Measurements from ENCODE around the gene COBLL1.

Gene COBLL1

DNA sequence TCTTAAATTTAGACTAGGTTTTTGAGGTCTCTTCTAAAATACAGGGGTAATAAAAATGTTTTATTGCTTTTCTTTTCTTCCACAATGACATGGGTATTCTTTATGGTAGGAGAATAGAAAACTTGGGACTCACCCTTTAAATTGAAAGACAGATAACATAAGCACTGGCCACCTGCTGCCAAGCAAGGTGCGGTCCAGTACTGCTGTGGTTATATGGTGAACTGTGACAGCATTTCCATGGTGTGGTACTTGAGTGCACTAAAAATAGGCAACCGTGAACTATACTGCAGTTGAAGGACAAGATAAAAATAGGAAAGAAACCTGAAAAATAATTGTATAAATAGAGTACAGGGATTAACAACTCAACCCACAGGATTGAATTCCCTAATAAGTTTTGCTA lies 165.9 kb downstream of the COBLL1 start:
- no peak for DNase-seq

DNA sequence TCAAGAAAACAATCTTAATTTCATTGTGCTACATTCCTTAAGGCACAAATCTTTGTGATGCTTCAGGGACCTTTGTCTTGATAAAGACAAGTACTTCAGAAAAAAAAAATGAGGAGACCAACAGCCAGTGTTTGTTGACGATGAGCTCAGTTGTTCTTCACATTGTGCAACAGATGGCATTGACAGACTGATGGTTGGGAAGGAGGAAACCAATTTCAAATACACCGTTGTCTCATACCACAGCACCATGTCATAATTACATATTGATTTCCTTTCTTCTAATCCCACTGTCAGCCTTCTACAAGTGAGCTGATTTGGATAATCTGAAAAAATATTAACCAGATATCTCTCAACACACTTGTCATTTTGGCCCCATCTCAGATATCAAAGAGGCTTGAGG lies 166.6 kb downstream of the COBLL1 start:
- DNase-seq: no peak

DNA sequence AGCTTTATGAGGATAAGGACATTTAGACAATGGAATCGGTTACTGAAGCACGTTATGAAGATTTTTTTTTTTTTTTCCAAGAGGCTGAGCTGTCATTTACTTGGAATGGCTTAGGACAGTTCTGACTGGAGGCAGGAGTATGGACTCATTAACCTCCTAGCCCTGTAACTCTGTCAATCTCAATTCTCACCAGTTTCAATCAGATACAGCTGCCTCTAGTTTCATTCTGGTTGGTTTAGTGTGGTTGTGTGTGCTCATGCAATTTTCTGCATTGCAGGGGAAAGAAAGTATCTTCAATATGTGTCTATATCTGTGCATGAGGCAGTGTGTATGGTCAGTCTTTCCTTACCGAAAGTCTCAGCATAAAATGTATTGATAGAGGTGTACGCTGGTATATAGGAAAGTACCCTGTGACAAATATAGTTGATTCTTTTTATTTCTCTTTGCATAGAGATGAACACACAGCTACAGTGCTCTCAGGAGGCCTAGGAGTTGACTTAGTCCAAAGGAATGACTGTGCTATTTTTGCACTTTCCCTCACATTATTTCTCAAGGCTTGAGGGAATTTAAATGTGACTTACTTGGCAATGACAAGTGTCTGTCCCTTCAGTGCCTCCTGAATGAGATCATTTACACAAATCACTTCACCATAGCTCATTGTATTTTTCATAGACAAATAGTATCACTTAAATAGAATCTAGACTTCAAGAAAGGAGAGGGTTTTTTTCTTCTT lies 169.8 kb downstream of the COBLL1 start:
- DNase-seq: no peak

- no peak for DNase-seq
Measured at GRCh38 chr2:164669291-164669690, 172.3 kb downstream of the COBLL1 start.

DNA sequence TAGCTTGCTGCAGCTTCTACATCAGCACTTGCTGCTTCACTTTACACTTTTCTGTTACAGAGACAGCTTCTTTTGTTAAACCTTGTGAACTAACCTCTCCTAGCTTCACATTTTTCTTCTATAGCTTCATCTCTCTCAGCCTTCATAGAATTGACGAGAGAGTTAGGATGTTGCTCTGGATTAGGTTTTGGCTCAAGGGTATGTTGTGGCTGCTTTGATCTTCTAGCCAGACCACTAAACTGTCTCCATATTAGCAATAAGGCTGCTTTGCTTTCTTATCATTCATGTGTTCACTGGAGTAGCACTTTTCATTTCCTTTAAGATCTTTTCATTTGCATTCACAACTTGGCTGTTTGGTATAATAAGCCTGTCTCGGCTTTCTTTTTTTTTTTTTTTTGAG lies 174.1 kb downstream of the COBLL1 start:
- no peak for DNase-seq

- no peak for DNase-seq
Measured at GRCh38 chr2:164664070-164664469, 177.6 kb downstream of the COBLL1 start.

DNA sequence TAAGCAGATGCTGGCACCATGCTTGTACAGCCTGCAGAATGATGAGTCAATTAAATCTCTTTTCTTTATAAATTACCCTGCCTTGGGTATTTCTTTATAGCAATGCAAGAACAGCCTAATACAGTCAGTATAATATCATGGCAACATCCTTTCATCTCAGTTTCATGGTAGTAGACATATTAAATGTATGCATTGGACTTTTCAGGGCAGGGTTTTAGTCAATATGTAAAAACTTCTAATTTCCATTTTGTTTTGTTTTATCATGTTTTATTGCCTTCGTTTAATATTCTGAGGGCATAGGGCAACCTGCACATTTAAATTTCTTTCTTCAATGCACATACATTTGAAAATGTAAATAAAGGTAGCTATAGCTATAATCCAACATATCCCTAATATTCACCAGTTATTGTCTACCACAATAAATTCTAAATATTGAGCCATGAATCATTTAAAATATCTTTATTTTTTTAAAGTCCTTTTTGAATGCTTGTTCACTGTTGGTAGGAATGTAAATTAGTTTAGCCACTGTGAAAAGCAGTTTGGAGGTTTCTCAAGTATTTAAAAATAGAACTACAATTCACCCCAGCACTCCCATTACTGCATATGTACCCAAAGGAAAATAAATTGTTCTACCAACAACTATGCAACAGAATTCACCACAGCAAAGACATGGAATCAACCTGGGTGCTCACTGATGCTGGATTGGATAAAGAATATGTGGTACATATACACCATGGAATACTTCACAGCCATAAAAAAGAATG lies 178.6 kb downstream of the COBLL1 start:
- DNase-seq: no peak

- DNase-seq: no peak
Measured at GRCh38 chr2:164662066-164662465, 179.6 kb downstream of the COBLL1 start.

DNA sequence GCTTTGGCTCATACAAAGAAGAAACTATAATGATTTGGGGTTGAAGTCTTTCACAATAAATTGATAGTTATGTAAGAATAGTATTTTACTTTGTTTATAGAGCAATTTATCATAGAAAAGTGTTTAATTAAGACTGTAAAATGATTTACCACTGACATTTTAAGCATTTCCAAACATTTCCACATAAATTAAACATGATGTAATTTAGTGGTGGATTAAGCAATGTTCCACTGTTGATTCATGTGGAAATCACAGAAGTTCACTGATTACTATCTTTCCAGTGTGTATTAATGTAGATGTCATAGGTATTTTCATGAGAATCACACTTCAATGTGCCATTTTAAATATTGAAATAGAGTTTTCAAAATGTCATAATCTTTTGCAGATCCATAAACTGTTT lies 180.3 kb downstream of the COBLL1 start:
- no peak for DNase-seq

DNA sequence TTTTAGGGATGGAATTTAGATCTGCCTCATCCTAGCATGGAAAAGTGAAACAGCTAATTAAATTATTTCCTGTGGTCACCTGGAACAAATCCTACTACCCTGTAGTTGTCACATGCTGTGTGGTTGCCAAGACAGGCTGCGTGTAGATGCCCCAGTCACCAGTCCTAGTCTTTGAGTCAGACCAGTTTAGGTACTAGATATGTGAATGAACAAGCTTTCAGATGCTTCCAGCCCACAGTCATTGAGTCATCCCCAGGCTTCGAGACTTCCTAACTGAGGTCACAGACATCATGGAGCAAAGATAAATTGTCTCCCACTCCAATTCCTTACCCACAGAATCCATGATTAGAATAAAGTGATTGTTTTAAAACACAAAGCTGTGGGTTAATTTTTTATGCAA lies 184.5 kb downstream of the COBLL1 start:
- DNase-seq: no peak

GRCh38 chr2:164655750-164656149 lies 185.9 kb downstream of the COBLL1 start:
- DNase-seq: no peak

- no peak for DNase-seq
Measured at GRCh38 chr2:164655336-164655735, 186.3 kb downstream of the COBLL1 start.

GRCh38 chr2:164651361-164651760 lies 190.3 kb downstream of the COBLL1 start:
- DNase-seq: no peak

GRCh38 chr2:164644036-164644700 lies 197.5 kb downstream of the COBLL1 start:
- no peak for DNase-seq

- DNase-seq: no peak
Measured at GRCh38 chr2:164642946-164643555, 198.6 kb downstream of the COBLL1 start.

DNA sequence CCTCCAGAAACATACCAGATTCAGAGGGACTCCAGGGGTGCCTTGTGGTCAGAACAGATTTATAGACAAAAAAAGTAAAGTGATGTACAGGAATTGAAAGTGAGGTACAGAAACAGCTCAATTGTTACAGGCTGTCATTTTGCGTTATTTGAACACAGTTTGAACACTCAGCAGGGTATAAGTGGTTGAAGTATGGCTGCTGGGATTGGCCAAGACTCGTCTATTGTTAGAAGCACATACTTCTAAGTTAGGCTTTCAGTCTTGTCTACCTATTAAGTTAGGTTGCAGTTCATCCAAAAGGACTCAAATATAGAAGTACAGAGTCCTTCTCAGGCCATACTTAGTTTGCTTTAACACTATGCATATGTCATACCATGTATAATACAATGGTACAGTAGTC lies 199.4 kb downstream of the COBLL1 start:
- no peak for DNase-seq

Data from CD4-positive, alpha-beta T cell treated with Interleukin-17A for 4 hours (primary cell).